ENCODE results near the gene CT45A1. TPM values are rescaled to one million over a fixed set of nuclear protein-coding genes. Genes with fewer than 3 reads are reported as not detected.
"Not testable (repeated sequence)": the region's sequence is repeated elsewhere in the genome, so short reads cannot be mapped to it uniquely, and the experiment has no call there.

The CT45A1 gene
- total RNA-seq = not detected in 2 replicates
- not detected for polyA plus RNA-seq (2012)

- DNase-seq (ENCODE audit: low read depth) = not testable (repeated sequence)
Measured at GRCh38 chrX:135713183-135713689, at the start of gene CT45A1. Gene CT45A1, plus strand, starts transcription at chrX:135713639. Its CDS starts 5,302 bp downstream, at chrX:135718941.

GRCh38 chrX:135672979-135673378, 40.5 kb upstream of the CT45A1 start:
- not testable (repeated sequence) for DNase-seq (ENCODE audit: low read depth)

- no peak for DNase-seq (ENCODE audit: low read depth)
Measured at GRCh38 chrX:135688137-135688536, 25.3 kb upstream of the CT45A1 start.

- DNase-seq (ENCODE audit: low read depth) = no peak
Measured at GRCh38 chrX:135695471-135695870, 18.0 kb upstream of the CT45A1 start.

GRCh38 chrX:135697601-135698000, 15.8 kb upstream of the CT45A1 start:
- no peak for DNase-seq (ENCODE audit: low read depth)

GRCh38 chrX:135698924-135699323, 14.5 kb upstream of the CT45A1 start:
- DNase-seq (ENCODE audit: low read depth) = no peak

GRCh38 chrX:135707880-135708279, 5.6 kb upstream of the CT45A1 start:
- peak; percentile 4 for DNase-seq (ENCODE audit: low read depth)

GRCh38 chrX:135713795-135714194, 356 bp downstream of the CT45A1 start:
- DNase-seq (ENCODE audit: low read depth) = no peak

GRCh38 chrX:135734666-135735065, 21.2 kb downstream of the CT45A1 start:
- not testable (repeated sequence) for DNase-seq (ENCODE audit: low read depth)

- DNase-seq (ENCODE audit: low read depth) = peak; percentile 16
Measured at GRCh38 chrX:135737366-135738071, 24.1 kb downstream of the CT45A1 start.

GRCh38 chrX:135740681-135741149, 27.3 kb downstream of the CT45A1 start:
- peak; percentile 20 for DNase-seq (ENCODE audit: low read depth)

GRCh38 chrX:135741192-135741715, 27.8 kb downstream of the CT45A1 start:
- no peak for DNase-seq (ENCODE audit: low read depth)

GRCh38 chrX:135744739-135745138, 31.3 kb downstream of the CT45A1 start:
- DNase-seq (ENCODE audit: low read depth) = not testable (repeated sequence)

- DNase-seq (ENCODE audit: low read depth) = not testable (repeated sequence)
Measured at GRCh38 chrX:135768091-135768490, 54.7 kb downstream of the CT45A1 start, which contains the start of gene CT45A3. Gene CT45A3, minus strand, starts transcription at chrX:135768191. Its CDS starts 3,747 bp downstream, at chrX:135764444.

Other genes with a start within 250 kb of the CT45A1 start
- gene INTS6L, start 193.0 kb upstream of the CT45A1 start, total RNA-seq = 5.0 and 6.8 TPM in 2 replicates
- not detected in 2 replicates for gene CT45A3, start 54.6 kb downstream of the CT45A1 start, total RNA-seq
- gene CT45A5, start 71.9 kb downstream of the CT45A1 start, total RNA-seq = not detected in 2 replicates
- not detected in 2 replicates for gene CT45A6, start 89.1 kb downstream of the CT45A1 start, total RNA-seq
- gene CT45A2, start 106.4 kb downstream of the CT45A1 start, total RNA-seq = not detected in 2 replicates
- not detected in 2 replicates for gene CT45A7, start 123.6 kb downstream of the CT45A1 start, total RNA-seq
- gene CT45A8, start 140.9 kb downstream of the CT45A1 start, total RNA-seq = not detected in 2 replicates
- gene CT45A9, start 158.2 kb downstream of the CT45A1 start, total RNA-seq = not detected in 2 replicates
- gene CT45A10, start 179.8 kb downstream of the CT45A1 start, total RNA-seq = not detected in 2 replicates
- gene SAGE1, start 180.1 kb downstream of the CT45A1 start, total RNA-seq = not detected in 2 replicates